SK-N-DZ (cell line): ENCODE measurements around the gene NAA10.
A peak's percentile ranks its signal among the peaks of the same experiment; 100 is the strongest.

Experiments
- DNase-seq: peaks from one replicate; pipeline ENCODE4 v3.0.0-alpha.2; 2015; ENCODE audit warnings: low spot score

Gene NAA10

DNA sequence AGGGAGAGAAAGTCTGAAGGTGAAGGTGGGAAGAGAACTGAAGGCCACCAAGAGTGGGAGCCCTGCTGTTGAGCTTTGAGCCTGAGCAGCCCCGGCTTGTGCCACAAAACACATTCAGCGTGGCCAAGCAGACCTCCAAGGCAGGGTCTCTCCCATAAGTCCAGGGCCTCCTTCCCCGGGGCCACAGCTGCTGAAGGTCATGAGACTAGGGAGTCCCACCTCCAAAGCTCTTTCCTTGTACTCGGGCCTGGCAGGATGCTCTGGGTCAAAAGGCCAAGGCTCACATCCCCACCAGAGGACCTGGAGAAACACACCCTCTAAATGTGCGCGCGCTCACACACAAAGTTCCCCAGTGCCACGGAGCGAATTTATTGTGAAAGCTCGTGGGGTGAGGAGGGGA is 5.3 kb downstream of the NAA10 start:
- DNase-seq = no peak

DNA sequence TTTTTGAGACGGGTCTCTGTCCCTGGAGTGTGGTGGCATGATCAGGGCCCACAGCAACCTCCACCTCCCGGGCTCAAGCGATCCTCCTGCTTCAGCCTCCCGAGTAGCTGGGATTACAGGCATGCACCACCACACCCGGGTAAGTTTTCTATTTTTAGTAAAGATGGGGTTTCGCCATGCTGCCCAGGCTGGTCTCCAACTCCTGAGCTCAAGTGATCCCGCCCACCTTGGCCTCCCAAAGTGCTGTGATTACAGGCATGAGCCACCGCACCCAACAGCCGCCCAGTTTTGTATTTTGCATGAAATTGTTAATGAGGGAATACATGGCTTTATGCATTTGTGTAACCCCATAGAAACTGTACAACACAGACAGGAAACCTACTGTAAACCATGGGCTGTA is 6.0 kb downstream of the NAA10 start:
- no peak for DNase-seq

DNA sequence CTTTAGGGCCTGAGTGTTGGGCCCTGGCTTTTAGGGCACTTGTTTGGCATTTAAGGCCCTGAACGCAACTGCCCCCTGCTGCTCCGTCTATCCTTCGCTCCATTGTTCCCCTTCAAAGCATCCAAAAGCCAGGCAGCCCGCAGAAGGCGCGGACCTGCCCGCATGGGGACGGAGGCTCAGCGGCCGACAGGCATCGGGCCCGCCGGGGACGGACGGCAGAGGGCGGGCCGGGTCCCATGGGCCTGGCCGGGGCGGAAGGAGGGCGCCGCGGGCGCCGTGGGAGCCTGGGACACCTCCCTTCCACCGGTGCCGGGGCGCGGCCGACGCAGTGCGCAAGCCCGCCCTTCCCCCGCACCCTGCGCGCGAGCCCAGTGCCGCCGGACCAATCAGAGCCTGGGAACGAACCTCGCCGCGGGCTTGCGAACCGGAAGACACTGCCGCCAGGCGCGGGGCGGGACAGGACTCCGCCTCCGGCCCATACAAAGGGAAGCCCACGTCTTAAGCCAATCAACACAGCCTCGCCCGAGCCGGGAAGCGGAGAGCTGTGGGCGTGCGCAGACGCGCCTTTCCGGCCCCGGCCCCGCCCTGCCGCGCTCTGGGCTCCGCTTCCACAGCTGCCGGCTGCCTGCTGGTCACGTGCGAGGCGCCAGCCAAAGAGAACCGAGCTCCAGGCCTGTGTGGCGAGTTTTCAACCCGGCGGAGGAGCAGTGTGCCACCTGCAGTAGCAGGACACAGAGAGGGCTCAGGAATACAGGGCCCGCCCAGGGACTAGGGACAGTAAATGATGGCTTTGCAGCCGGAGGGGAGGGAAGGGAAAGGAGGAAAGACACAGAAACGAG is 6.7 kb downstream of the NAA10 start:
- DNase-seq = peak; percentile 98

GRCh38 chrX:153927672-153927921 is 7.2 kb downstream of the NAA10 start:
- DNase-seq = no peak

DNA sequence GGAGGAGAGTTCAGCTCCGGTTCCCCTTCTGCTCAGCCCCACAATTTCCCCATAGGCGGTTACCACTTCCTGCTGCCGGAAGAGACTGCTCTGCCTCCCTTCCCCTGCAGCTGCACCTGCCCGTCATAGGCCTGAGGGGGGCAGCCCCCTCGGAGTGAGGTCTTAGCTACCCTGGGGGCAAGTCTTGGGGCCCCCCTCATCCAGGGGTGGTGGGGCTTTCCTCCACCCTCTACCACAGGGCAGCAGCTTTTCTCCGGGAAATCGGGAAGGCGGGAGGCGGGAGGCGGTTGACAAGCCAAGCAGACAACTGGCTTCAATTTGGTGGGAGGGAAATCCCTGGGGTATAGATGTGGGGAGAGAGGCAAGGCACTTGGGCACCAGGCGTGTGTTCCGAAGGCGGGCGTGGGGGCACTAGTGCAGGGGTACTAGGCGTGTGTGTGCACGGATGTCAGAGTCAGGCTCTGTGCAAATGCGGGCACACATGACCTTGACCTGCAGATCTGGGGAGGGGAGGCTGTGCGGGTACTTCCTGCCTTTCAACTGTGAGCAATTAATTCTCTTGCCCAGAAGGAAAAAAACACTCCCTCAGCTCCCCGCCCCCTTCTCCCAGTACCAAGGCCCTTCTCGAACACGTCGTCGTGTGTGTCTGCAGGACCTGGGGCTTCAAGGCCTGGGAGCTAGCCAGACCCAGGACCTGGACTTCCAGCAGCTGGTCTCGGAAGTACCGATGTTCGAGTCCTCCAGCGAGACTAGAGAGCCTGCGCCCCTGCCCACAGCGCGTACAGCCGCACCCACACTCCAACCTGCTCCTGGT is 7.8 kb downstream of the NAA10 start:
- peak; percentile 57 for DNase-seq

DNA sequence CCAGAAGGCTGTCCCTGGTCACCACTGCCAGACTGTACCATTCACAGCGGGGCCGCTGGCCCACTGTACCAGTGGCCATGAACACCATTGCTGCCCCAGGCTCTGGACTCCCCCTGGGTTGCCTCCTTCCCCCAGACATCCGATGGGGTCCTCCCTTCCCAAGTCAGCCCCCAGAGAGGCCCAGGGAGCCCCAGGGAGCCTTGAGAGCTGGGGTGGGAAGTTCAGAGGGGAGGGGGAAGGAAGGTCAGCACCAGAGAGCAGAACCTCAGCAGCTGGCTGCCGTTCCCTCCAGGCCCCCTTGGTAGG is 8.3 kb downstream of the NAA10 start:
- no peak for DNase-seq

DNA sequence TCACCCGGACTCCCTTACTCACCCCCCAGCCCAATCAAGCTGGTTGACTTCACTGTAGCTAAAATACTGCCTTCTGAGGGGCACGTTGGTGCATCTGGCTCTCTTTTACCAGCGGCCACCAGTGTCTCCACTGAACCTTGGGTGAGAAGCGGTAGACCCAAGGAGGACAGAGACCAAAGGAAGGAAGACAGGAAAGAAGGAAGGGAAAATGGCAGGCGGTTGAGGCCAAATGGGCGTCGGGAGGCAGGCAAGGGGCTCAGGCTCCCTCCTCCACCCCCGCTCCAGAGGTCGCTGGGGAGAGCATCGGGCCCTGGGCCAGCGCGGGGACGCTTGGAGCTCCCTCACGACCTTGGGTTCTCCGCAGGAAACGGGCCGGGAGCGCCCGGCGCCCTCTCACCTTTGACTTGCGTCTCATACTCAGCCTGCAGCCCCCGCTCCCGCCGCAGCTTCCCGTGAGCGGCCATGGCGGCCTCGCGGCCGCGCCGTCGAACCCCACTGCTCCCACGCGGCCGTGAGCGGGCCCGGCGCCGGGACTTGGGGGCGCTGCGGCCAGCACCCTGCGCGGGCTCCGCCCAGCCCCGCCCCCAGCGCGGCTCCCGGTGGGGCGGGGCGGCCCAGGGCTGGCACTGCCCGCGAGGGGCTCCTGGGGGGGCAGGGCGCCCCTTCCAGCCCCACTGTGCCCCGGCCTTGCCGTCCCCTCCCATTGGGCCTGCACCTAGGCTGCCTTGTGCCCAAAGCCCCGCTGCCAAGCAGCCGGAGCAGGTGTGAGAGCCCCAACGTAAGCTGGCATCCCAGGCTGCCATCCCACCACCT is 8.9 kb downstream of the NAA10 start, which contains the start of gene ARHGAP4:
Gene ARHGAP4, minus strand, starts transcription at position 526 of the 813 bp plus-strand sequence. Its CDS starts 62 bp downstream, at position 464.
- DNase-seq = no peak

GRCh38 chrX:153925387-153925738 is 9.5 kb downstream of the NAA10 start:
- no peak for DNase-seq

DNA sequence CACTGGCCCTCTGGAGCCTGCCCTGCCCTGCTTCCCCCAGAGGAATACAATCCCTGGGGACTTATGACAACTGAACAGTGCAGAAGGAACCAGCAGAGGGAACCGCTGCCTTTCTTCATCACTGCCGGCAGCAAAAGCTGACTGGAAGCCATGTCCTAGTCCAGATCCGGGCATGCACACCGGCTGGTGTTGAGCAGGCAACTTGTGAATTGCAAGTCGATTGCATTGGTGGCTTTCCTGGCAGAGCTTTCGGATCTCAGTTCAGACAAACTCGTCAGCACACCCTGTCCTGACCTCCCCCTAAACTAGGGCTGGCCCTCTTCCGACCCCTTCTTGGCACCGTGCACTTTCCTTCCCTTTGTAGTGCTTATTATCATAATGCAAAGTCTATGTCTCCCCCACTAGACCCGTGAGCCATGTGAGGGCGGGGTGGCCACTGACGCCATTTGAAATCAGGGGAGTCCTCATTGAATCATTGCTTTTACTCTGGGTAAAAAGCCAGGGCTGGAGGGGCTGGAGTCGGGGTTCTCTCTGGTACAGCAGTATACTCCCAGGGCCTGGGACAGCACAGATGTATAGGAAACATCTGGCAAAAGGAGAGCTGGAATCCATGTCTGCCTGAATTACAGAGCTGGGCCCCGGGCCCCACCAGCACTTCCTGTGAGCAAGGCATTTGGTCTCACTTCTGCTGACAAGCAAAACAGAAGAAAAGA is 10.5 kb downstream of the NAA10 start:
- peak; percentile 76 for DNase-seq

- DNase-seq = peak; percentile 67
Observed at GRCh38 chrX:153922932-153923857, 11.6 kb downstream of the NAA10 start.

DNA sequence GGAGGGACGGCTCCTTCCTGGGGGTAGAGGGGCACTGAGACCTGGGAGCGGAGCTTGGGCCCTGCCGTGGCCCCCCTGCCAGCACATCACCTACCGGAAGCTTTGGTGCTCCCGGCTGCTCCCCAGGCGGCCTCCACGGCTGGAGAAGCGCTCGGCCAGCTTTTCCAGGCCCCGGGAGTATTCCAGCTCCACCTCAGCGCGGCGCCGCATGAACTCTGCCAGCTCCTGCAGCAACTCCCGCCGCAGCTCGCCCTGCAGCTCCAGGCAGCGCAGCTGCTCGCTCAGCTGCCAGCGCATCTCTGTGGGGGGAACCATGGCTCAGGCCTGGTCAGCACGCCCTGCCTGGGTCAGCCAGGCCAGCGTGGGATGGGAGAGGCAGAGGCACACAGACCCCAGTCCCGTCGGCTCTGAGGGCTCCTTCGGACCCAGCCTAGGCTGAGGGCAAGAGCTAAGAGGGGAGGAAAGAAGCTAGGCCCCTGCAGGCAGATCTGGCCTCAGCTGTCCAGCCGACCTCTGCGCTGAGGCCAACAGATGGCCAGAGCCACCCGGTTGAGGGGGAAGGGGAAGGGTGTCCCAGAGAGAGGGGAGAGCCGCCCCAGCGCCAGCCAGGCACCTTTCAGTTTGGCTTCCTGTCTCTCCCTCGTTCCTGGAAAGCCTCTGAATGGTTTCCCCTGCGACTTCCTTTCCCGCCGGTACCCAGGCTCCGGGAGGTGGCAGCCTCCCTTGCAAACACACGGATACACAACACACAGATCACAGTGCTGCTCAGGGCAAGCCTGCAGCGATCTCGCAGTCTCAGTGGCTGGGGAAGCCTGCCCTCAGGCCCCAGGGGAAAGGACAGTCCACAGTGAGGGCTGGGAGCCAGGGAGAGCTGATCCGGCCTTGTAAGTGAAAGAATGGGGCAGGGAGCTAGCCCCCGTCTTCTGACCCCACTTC is 13.1 kb downstream of the NAA10 start:
- no peak for DNase-seq

DNA sequence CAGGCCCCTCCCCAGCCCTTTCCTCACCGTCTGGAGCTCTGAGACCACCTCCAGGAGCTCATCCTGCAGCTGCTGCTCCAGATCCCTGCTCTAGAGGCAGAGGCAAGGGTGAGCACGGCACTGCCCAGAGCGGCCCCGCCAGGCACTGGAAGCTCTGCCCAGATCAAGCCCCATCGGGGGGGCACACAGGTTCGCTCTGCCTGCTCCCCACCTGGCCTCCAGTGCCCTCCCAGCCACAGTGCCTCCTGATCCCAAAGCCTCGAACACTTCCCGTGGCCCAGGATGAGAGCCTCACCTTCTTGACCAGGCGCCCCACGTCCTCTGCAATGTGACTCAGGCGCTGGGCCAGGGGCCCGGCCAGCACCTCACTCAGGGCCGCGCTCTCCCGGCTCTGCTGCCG is 13.8 kb downstream of the NAA10 start:
- no peak for DNase-seq

DNA sequence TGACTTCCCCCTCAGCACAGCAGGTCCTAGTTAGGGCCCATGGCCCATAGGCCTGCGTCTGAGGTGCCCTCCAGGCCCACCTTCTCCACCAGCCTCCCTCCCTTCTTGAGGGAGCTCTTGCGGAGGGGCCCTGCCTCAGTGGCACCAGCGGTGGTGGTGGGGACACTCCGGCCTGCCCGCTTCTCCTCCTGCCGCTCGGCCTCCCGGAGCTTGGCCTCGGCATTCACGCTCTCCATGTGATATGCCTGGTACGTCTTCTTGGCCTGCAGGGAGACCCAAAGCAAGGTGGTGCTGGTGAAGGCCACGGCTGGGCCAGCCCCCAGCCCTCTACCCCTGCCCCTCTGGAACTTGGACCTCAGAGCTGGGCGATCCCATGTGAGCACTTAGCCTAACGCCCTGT is 14.3 kb downstream of the NAA10 start:
- no peak for DNase-seq

GRCh38 chrX:153919281-153919680 is 15.6 kb downstream of the NAA10 start:
- no peak for DNase-seq

DNA sequence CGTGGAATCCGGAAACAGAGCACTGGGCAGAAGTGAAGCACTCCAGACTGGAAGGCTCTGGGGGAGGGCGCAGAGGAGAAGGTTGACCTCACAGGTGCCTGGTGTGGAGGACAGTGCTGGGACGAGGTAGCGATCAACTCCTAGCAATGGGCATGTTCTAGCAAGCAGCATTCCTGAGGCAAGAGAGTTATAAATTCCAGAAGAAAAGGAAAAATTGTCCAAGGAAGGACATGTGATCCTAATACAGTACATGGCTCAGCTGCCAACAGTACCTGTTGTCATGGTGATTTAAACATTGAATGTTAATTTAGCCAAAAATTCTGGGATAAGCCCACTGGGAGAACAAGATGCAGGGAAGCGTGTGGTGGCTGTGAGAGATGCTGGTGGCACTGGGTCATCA is 17.0 kb downstream of the NAA10 start:
- no peak for DNase-seq

DNA sequence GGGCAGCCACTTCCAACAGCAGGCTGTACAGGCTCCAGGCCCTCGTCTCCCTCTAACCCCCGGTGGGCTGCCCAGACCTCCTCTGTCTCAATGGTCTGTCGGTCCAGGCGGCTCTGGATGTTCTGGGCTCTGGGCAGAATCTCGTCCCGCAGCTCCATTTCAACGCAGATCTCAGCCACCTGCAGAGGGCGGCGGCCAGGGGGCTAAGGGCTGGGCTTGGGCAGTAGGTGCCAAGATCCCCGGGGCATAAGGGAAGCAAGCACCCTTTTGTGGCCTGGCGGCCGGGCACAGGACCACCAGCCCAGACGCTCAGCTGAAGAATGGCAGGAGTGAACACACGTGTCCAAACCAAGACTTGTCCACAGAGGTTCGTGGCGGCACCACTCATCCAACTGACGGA is 21.1 kb downstream of the NAA10 start:
- no peak for DNase-seq

- DNase-seq = no peak
Observed at GRCh38 chrX:153913211-153913610, 21.6 kb downstream of the NAA10 start.

DNA sequence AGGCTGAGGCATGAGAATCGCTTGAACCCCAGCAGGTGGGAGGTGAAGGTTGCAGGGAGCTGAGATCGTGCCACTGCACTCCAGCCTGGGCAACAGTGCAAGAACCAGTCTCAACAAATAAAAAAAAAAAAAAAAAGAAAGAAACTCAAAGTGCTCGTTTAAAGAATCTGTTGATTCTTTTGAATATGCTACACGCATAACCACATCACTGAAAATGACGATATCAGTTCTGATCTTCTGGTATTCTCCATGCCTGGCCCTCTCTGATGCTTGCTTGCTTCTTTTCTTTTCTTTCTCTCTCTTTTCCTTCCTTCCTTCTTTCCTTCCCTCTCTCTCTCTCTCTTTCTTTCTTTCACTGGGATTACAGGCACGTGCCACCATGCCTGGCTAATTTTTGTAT is 23.0 kb downstream of the NAA10 start:
- DNase-seq = no peak

DNA sequence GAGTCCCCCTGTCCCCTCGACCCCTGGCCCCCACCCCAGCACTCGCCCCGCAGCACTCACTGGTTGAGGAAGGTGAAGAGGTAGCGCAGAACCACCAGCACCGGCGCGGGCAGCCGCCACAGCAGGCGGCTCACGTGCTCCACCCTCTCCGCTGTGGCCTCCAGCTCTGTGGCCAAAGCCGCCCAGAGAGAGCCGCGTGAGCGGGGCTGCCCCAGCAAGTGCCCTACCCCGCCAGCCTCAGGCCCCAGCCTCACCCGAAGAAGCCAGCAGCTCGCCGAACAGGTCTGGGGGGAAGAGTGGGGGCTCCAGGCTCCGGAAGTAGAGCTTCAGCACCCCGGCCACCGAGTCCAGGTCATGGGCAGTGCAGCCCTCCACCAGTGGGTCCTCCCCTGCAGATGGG is 24.4 kb downstream of the NAA10 start:
- DNase-seq = no peak

GRCh38 chrX:153909980-153910360 is 24.9 kb downstream of the NAA10 start:
- DNase-seq = no peak
